ENCODE measurements around the gene ZNF280B. TPM values are rescaled to one million over a fixed set of nuclear protein-coding genes. Genes with fewer than 3 reads are reported as not detected.

Gene ZNF280B
- total and polyA plus RNA-seq, 9 of the 15 experiments (the other 6 are each of a cell fraction or from before 2014, with no cell fraction given): 7.7 to 29.9 (median 20.0) TPM

- BruUV-seq (replicated peaks): no TSS peak
- 35% methylated on average over 9 of the region's 9 CpGs for WGBS (ENCODE audit: insufficient coverage, low coverage, missing lambda C conversion rate)
- Histone ChIP-seq H3K79me2 (ENCODE audit: control insufficient read depth, insufficient read depth, low read length) (no peaks in the 10 kb centered on the region), H3K9me1 (ENCODE audit: control insufficient read depth, insufficient read depth, low read length) (no peaks in the 10 kb centered on the region), H3K36me3 (ENCODE audit: control insufficient read depth, insufficient read depth, low read length) (no peaks in the 10 kb centered on the region), H2AFZ (ENCODE audit: low read depth, low read length) (peak overlapping the region; percentile 3), H3K9me3 (replicated peaks; ENCODE audit: control insufficient read depth, insufficient read depth, low read depth, low read length) (no peaks in the 10 kb centered on the region), H3K9ac (ENCODE audit: insufficient read depth in 1 of 2, low read depth in 2 of 2, low read length in 2 of 2) (no peak overlapping the region), H3K27ac (ENCODE audit: extremely low read depth, low read depth, low read length) (no peak overlapping the region), H3K4me1 (replicated peaks in 1 of 2; ENCODE audit: control insufficient read depth in 2 of 2, insufficient read depth in 2 of 2, low read length in 2 of 2) (no peaks in the 10 kb centered on the region), H3K4me3 (no peak overlapping the region), H4K20me1 (replicated peaks; ENCODE audit: control insufficient read depth, insufficient read depth, low read length) (no peaks in the 10 kb centered on the region), H3K4me2 (ENCODE audit: insufficient read depth, low read length) (no peak overlapping the region), H3K27me3 (ENCODE audit: control insufficient read depth in 2 of 2, insufficient read depth in 2 of 2, low read length in 2 of 2) (no peaks in the 10 kb centered on the region)
- ChIA-PET CTCF (ENCODE audit: low intra/inter-chr PET ratio) (no interaction called here), POLR2A (interaction anchor here (0.6 to 19.7 kb wide), 13 partner anchors 10 to 1490 kb away, joined by 3 to 708 read pairs (median 4); partner anchors contain the start of genes PRAME and ZNF280A)
- peak; percentile 5; the same call in 2 of the 3 replicates for ATAC-seq
- intact Hi-C loops (cut with micrococcal nuclease) (no loop called here), in situ Hi-C loops (cut with MboI) (loop anchor here (25.0 kb wide), 1 partner anchor 1123 kb away; the partner anchor contains the start of gene HIC2)
- FAIRE-seq: no peak
- peak in 1 of 4 experiments; percentile 43 for DNase-seq (ENCODE audit: extremely low read depth in 1 of 4, low spot score in 3 of 4)
- TF ChIP-seq FOXK1 (CRISPR knock-in tag; IDR thresholded peaks at IDR 0.05; ENCODE audit: borderline replicate concordance) (no peak), PHF20 (IDR thresholded peaks at IDR 0.05; ENCODE audit: partially characterized antibody) (no peak), HDAC2 (IDR thresholded peaks at IDR 0.05) (no peak), ZFX (CRISPR knock-in tag; IDR thresholded peaks at IDR 0.05) (peak; percentile 32; the same call in 1 of the 2 replicates), ZNF277 (CRISPR knock-in tag; IDR thresholded peaks at IDR 0.05; ENCODE audit: borderline replicate concordance) (peak; percentile 10; the same call in 1 of the 2 replicates), ZNF583 (CRISPR knock-in tag; IDR thresholded peaks at IDR 0.05) (0 out of 2 replicates have a peak, but pooled peaks have one; percentile 15), EZH2 (IDR thresholded peaks at IDR 0.05; ENCODE audit: borderline replicate concordance, low read depth, low read length) (no peak), ZNF184 (CRISPR knock-in tag; IDR thresholded peaks at IDR 0.05) (peak; percentile 73; the same call in 1 of the 2 replicates), MYNN (IDR thresholded peaks at IDR 0.05) (no peak), MYNN (CRISPR knock-in tag; IDR thresholded peaks at IDR 0.05) (0 out of 2 replicates have a peak, but pooled peaks have one; percentile 39), SRSF3 (IDR thresholded peaks at IDR 0.05; ENCODE audit: insufficient read depth, low read length) (no peak), ZNF3 (CRISPR knock-in tag; IDR thresholded peaks at IDR 0.05) (peak; percentile 54; the same call in 1 of the 2 replicates), HMGXB4 (CRISPR knock-in tag; IDR thresholded peaks at IDR 0.05) (no peak), LCOR (CRISPR knock-in tag; IDR thresholded peaks at IDR 0.05) (no peak), IFI16 (CRISPR knock-in tag; IDR thresholded peaks at IDR 0.05) (peak; percentile 54; the same call in 1 of the 2 replicates), POU5F1 (IDR thresholded peaks at IDR 0.05; ENCODE audit: borderline replicate concordance, low read depth, low read length, partially characterized antibody) (no peak), CBX3 (IDR thresholded peaks at IDR 0.05; ENCODE audit: borderline replicate concordance in 1 of 2, low read length in 2 of 2) (0 out of 3 replicates have a peak, but pooled peaks of 1 of the 2 experiments have one; percentile 14), EP400 (IDR thresholded peaks at IDR 0.05) (no peak)
These were observed 26.3 kb upstream of the ZNF280B start for GRCh38 chr22:22534604-22535415.

All from K562 (cell line).